HG02870 (cell line): ENCODE measurements around the gene EFS.
"Not testable (repeated sequence)": the region's sequence is repeated elsewhere in the genome, so short reads cannot be mapped to it uniquely, and the experiment has no call there.

ENCODE experiments used
- ATAC-seq: cut with Tn5 transposase; IDR thresholded peaks from one replicate; pipeline ENCODE4 v1.9.1; 2021; ENCODE audit warnings: mild to moderate bottlenecking, moderate library complexity; ENCODE audit not compliant: unreplicated experiment

The EFS gene

GRCh38 chr14:23339506-23340268, 25.3 kb downstream of the EFS start:
- no peak for ATAC-seq

- no peak for ATAC-seq
Measured at GRCh38 chr14:23335623-23336022, 29.3 kb downstream of the EFS start.

GRCh38 chr14:23327947-23328744, 36.8 kb downstream of the EFS start:
- ATAC-seq = no peak

- ATAC-seq = no peak
Measured at GRCh38 chr14:23326491-23327332, 38.3 kb downstream of the EFS start.

- ATAC-seq = not testable (repeated sequence)
Measured at GRCh38 chr14:23325746-23326145, 39.2 kb downstream of the EFS start.

- ATAC-seq = no peak
Measured at GRCh38 chr14:23324993-23325392, 40.0 kb downstream of the EFS start.

- no peak for ATAC-seq
Measured at GRCh38 chr14:23324455-23324846, 40.5 kb downstream of the EFS start.

- no peak for ATAC-seq
Measured at GRCh38 chr14:23323838-23324454, 41.0 kb downstream of the EFS start.

GRCh38 chr14:23322568-23323517, 42.1 kb downstream of the EFS start:
- ATAC-seq = no peak

GRCh38 chr14:23321572-23322547, 43.1 kb downstream of the EFS start:
- ATAC-seq = peak; percentile 3

- ATAC-seq = peak; percentile 91
Measured at GRCh38 chr14:23320584-23321571, 44.1 kb downstream of the EFS start, which contains the start of gene PABPN1. Gene PABPN1 (plus strand): TSS chr14:23321457. CDS start chr14:23321470, 13 bp downstream.

GRCh38 chr14:23319746-23320583, 45.0 kb downstream of the EFS start:
- no peak for ATAC-seq

GRCh38 chr14:23316300-23316699, 48.7 kb downstream of the EFS start:
- no peak for ATAC-seq

GRCh38 chr14:23310546-23310945, 54.4 kb downstream of the EFS start:
- ATAC-seq = no peak

- ATAC-seq = no peak
Measured at GRCh38 chr14:23308721-23309445, 56.1 kb downstream of the EFS start.
